OCI-LY1 (cell line): ENCODE measurements around the gene ISCU.

Experiments
- H2AFZ ChIP-seq: fragments of 200-600 bp; sonication (generic), shearing (Covaris generic); 2 replicates; pipeline ENCODE4 v1.6.0; 2014; ENCODE audit warnings: antibody characterized with exemption, mild to moderate bottlenecking, low read length
- H3F3A ChIP-seq: fragments of 200-600 bp; sonication (generic), shearing (Covaris generic); 2 replicates; pipeline ENCODE4 v1.6.0; 2014; ENCODE audit warnings: mild to moderate bottlenecking, antibody characterized with exemption, low read length, moderate library complexity; ENCODE audit not compliant: insufficient read depth
- H3K27ac ChIP-seq: fragments of 200-600 bp; sonication (generic); 2 replicates; pipeline ENCODE4 v1.5.1; 2014; ENCODE audit warnings: low read length, mixed run types, mild to moderate bottlenecking, low read depth; ENCODE audit not compliant: poor library complexity, severe bottlenecking
- H3K27me3 ChIP-seq: fragments of 200-600 bp; sonication (generic); 2 replicates; pipeline ENCODE4 v1.6.0; 2014; ENCODE audit warnings: antibody characterized with exemption, mild to moderate bottlenecking, low read length, moderate library complexity; ENCODE audit not compliant: insufficient read depth
- H3K36me3 ChIP-seq: fragments of 200-600 bp; sonication (generic); 2 replicates; pipeline ENCODE4 v1.6.1; 2014; ENCODE audit warnings: mild to moderate bottlenecking, antibody characterized with exemption, low read length, moderate library complexity, mixed read lengths; ENCODE audit not compliant: insufficient read depth
- H3K4me1 ChIP-seq: fragments of 200-600 bp; sonication (generic); 2 replicates; pipeline ENCODE4 v1.5.1; 2014; ENCODE audit warnings: mild to moderate bottlenecking, low read length, moderate library complexity; ENCODE audit not compliant: insufficient read depth, severe bottlenecking
- H3K4me2 ChIP-seq: fragments of 200-600 bp; sonication (generic), shearing (Covaris generic); 2 replicates; pipeline ENCODE4 v1.6.1; 2014; ENCODE audit warnings: low read length
- H3K4me3 ChIP-seq: fragments of 200-600 bp; sonication (generic); 2 replicates; pipeline ENCODE4 v1.5.1; 2014; ENCODE audit warnings: low read length, low read depth, mild to moderate bottlenecking, mixed read lengths; ENCODE audit not compliant: poor library complexity, severe bottlenecking
- H3K79me2 ChIP-seq: fragments of 200-600 bp; shearing (Covaris generic); 2 replicates; pipeline ENCODE4 v1.6.1; 2016; ENCODE audit warnings: mixed run types, low read length, mixed read lengths; ENCODE audit not compliant: insufficient read depth
- H3K9ac ChIP-seq: fragments of 200-600 bp; sonication (generic), shearing (Covaris generic); 2 replicates; pipeline ENCODE4 v1.6.1; 2014; ENCODE audit warnings: mild to moderate bottlenecking, low read length, mixed read lengths
- H3K9me2 ChIP-seq: fragments of 200-600 bp; sonication (generic), shearing (Covaris generic); 2 replicates; pipeline ENCODE4 v1.6.1; 2014; ENCODE audit warnings: low read depth, mild to moderate bottlenecking, low read length, mixed read lengths
- H3K9me3 ChIP-seq: fragments of 200-600 bp; shearing (Covaris generic); 2 replicates; pipeline ENCODE4 v1.6.1; 2014; ENCODE audit warnings: low read length, mixed read lengths
- H4K20me1 ChIP-seq: fragments of 200-600 bp; sonication (generic), shearing (Covaris generic); 2 replicates; pipeline ENCODE4 v1.6.0; 2016; ENCODE audit warnings: mild to moderate bottlenecking, low read length; ENCODE audit not compliant: insufficient read depth
- CTCF ChIP-seq: fragments of 200-600 bp; sonication (generic), shearing (Covaris generic); IDR thresholded peaks from 2 replicates; pipeline ENCODE4 v1.5.1; 2017; ENCODE audit warnings: mild to moderate bottlenecking, antibody characterized with exemption, low read length, moderate library complexity, mixed read lengths
- EZH2 ChIP-seq: fragments of 200-600 bp; sonication (generic), shearing (Covaris generic); IDR thresholded peaks from 2 replicates; pipeline ENCODE4 v1.8.0; 2017; ENCODE audit warnings: borderline replicate concordance, mixed run types, mild to moderate bottlenecking, antibody characterized with exemption, low read length, moderate library complexity, mixed read lengths

The ISCU gene

GRCh38 chr12:108610336-108610815 is 48.0 kb downstream of the ISCU start:
- H3K27me3 ChIP-seq, result no peaks in the 10 kb centered on the region
- no peaks in the 10 kb centered on the region for H3K9me2 ChIP-seq
- H3K4me1 ChIP-seq, result no peaks in the 10 kb centered on the region
- no peak overlapping the region for H3K4me3 ChIP-seq
- no peak overlapping the region for H2AFZ ChIP-seq
- H4K20me1 ChIP-seq, result no peaks in the 10 kb centered on the region
- H3K4me2 ChIP-seq, result no peak overlapping the region
- no peaks in the 10 kb centered on the region for H3K36me3 ChIP-seq
- no peak overlapping the region for H3K9ac ChIP-seq
- no peaks in the 10 kb centered on the region for H3K9me3 ChIP-seq
- H3F3A ChIP-seq, result no peaks in the 10 kb centered on the region
- no peak overlapping the region for H3K27ac ChIP-seq
- no peak for TF ChIP-seq EZH2
- TF ChIP-seq CTCF, result no peak
- H3K79me2 ChIP-seq, result no peaks in the 10 kb centered on the region

GRCh38 chr12:108610856-108611605 is 48.6 kb downstream of the ISCU start:
- Histone ChIP-seq H3K9ac (no peak overlapping the region), H3K4me2 (no peak overlapping the region), H3K36me3 (no peaks in the 10 kb centered on the region; the same call in 1 of the 2 replicates), H3K9me3 (peaks cover 4% of the 10 kb centered on the region; the same call in 1 of the 2 replicates), H3F3A (no peaks in the 10 kb centered on the region), H2AFZ (no peak overlapping the region), H3K27ac (no peak overlapping the region), H3K4me1 (no peaks in the 10 kb centered on the region), H3K4me3 (no peak overlapping the region), H3K9me2 (no peaks in the 10 kb centered on the region), H3K79me2 (no peaks in the 10 kb centered on the region), H3K27me3 (no peaks in the 10 kb centered on the region), H4K20me1 (no peaks in the 10 kb centered on the region)
- TF ChIP-seq EZH2, result no peak
- TF ChIP-seq CTCF, result no peak

GRCh38 chr12:108611884-108612415 is 49.6 kb downstream of the ISCU start:
- H4K20me1 ChIP-seq, result no peaks in the 10 kb centered on the region
- H3K27ac ChIP-seq, result no peak overlapping the region
- H2AFZ ChIP-seq, result no peak overlapping the region
- no peaks in the 10 kb centered on the region for H3K27me3 ChIP-seq
- peaks cover 4% of the 10 kb centered on the region for H3K4me1 ChIP-seq
- H3K79me2 ChIP-seq, result no peaks in the 10 kb centered on the region
- no peak overlapping the region for H3K9ac ChIP-seq
- no peak for TF ChIP-seq EZH2
- TF ChIP-seq CTCF, result peak; percentile 51
- H3K4me3 ChIP-seq, result no peak overlapping the region
- no peaks in the 10 kb centered on the region for H3K9me2 ChIP-seq
- H3K4me2 ChIP-seq, result no peak overlapping the region
- H3K36me3 ChIP-seq, result no peaks in the 10 kb centered on the region; the same call in 1 of the 2 replicates
- peaks cover 4% of the 10 kb centered on the region; the same call in 1 of the 2 replicates for H3K9me3 ChIP-seq
- no peaks in the 10 kb centered on the region for H3F3A ChIP-seq
